SK-N-SH (cell line): ENCODE measurements around the gene ROBO1. TPM values are rescaled to one million over a fixed set of nuclear protein-coding genes. Genes with fewer than 3 reads are reported as not detected.

Experiments used
- CTCF ChIA-PET: fragments of 300-600, 350-600 bp; formaldehyde crosslinking; extraction: SDS; loops from one replicate; lab custom pipeline; 2021; lab: Yijun Ruan, JAX
- POLR2A ChIA-PET: fragments of 350-600 bp; sonication (Branson Sonifier 250); formaldehyde crosslinking; extraction: SDS; loops from one replicate; lab custom pipeline; 2020; ENCODE audit warnings: antibody characterized with exemption, inconsistent platforms; lab: Yijun Ruan, JAX
- DNase-seq: peaks from one replicate; pipeline ENCODE4 v3.0.0; 2012
- H2AFZ ChIP-seq: fragments of 200-600 bp; sonication (generic); 2 replicates; pipeline ENCODE4 v1.8.1; 2016; ENCODE audit warnings: antibody characterized with exemption, mild to moderate bottlenecking, low read depth
- H3F3A ChIP-seq: fragments of 200-600 bp; sonication (generic); replicated peaks from 2 replicates; pipeline ENCODE3; 2016; ENCODE audit warnings: antibody characterized with exemption, mild to moderate bottlenecking; ENCODE audit not compliant: insufficient read depth
- H3K27ac ChIP-seq, 2 experiments: fragments of 200-500 bp in 1 of 2; fragments of 200-600 bp in 1 of 2; sonication (Bioruptor generic) in 1 of 2; sonication (generic), shearing (Covaris generic) in 1 of 2; 2 replicates each; pipeline versions ENCODE4 v1.5.1 to v1.6.1; 2014 to 2016; ENCODE audit warnings: low read depth in 2 of 2, inconsistent platforms in 1 of 2, low read length in 1 of 2, mild to moderate bottlenecking in 1 of 2, mixed read lengths in 1 of 2
- H3K27me3 ChIP-seq: fragments of 200-600 bp; sonication (generic), shearing (Covaris generic); 2 replicates; pipeline ENCODE4 v1.6.1; 2016; ENCODE audit warnings: mixed run types; ENCODE audit not compliant: insufficient read depth
- H3K36me3 ChIP-seq, 2 experiments: fragments of 200-500 bp in 1 of 2; fragments of 200-600 bp in 1 of 2; sonication (Bioruptor generic) in 1 of 2; sonication (generic) in 1 of 2; replicated peaks in 1 of 2; 2 replicates each; pipeline versions ENCODE3 to v1.5.1; 2014 to 2016; ENCODE audit warnings: low read length in 1 of 2, mild to moderate bottlenecking in 1 of 2; ENCODE audit not compliant: insufficient read depth in 2 of 2, control insufficient read depth in 1 of 2
- H3K4me1 ChIP-seq, 2 experiments: fragments of 200-500 bp in 1 of 2; fragments of 200-600 bp in 1 of 2; sonication (Bioruptor generic) in 1 of 2; sonication (generic), shearing (Covaris generic) in 1 of 2; 2 replicates each; pipeline versions ENCODE4 v1.5.1 to v1.6.1; 2014 to 2016; ENCODE audit warnings: low read depth in 1 of 2, low read length in 1 of 2, mixed run types in 1 of 2; ENCODE audit not compliant: insufficient read depth in 2 of 2, control insufficient read depth in 1 of 2
- H3K4me2 ChIP-seq: fragments of 200-600 bp; sonication (generic), shearing (Covaris generic); 2 replicates; pipeline ENCODE4 v1.6.1; 2017; ENCODE audit warnings: mixed run types
- H3K4me3 ChIP-seq, 2 experiments: fragments of 200-500 bp in 1 of 2; fragments of 200-600 bp in 1 of 2; sonication (Bioruptor generic) in 1 of 2; sonication (generic), shearing (Covaris generic) in 1 of 2; 2 replicates each; pipeline versions ENCODE4 v1.5.1 to v1.8.1; 2014 to 2016; ENCODE audit warnings: low read depth in 2 of 2, inconsistent platforms in 1 of 2, low read length in 1 of 2, mild to moderate bottlenecking in 1 of 2, mixed read lengths in 1 of 2, moderate library complexity in 1 of 2
- H3K79me2 ChIP-seq: fragments of 200-600 bp; sonication (generic); 2 replicates; pipeline ENCODE4 v1.8.1; 2017; ENCODE audit warnings: mild to moderate bottlenecking; ENCODE audit not compliant: insufficient read depth
- H3K9ac ChIP-seq: fragments of 200-600 bp; sonication (generic); 2 replicates; pipeline ENCODE4 v1.6.1; 2017; ENCODE audit warnings: mixed run types
- H3K9me2 ChIP-seq: fragments of 200-600 bp; sonication (generic); 2 replicates; pipeline ENCODE4 v1.6.1; 2017; ENCODE audit warnings: mixed run types
- H3K9me3 ChIP-seq: fragments of 200-600 bp; sonication (generic); 2 replicates; pipeline ENCODE4 v1.6.1; 2017; ENCODE audit warnings: mixed run types, mild to moderate bottlenecking, moderate library complexity
- H4K20me1 ChIP-seq: fragments of 200-600 bp; sonication (generic); 2 replicates; pipeline ENCODE4 v1.6.1; 2017; ENCODE audit warnings: mild to moderate bottlenecking, mixed run types; ENCODE audit not compliant: insufficient read depth
- ELF1 ChIP-seq: IDR thresholded peaks from 2 replicates; pipeline ENCODE4 v1.4.0; 2012
- EP300 ChIP-seq, 2 experiments: IDR thresholded peaks; 2 replicates each; pipeline versions ENCODE4 v1.4.0 to v1.6.1; 2012; ENCODE audit warnings: borderline replicate concordance in 1 of 2, low read depth in 1 of 2, low read length in 1 of 2
- FOSL2 ChIP-seq: IDR thresholded peaks from 2 replicates; pipeline ENCODE4 v1.4.0; 2012; ENCODE audit warnings: low read depth, mild to moderate bottlenecking, moderate library complexity, borderline replicate concordance
- FOXM1 ChIP-seq: IDR thresholded peaks from 2 replicates; pipeline ENCODE4 v1.4.0; 2012; ENCODE audit warnings: low read depth, mild to moderate bottlenecking
- GATA2 ChIP-seq: sonication (generic); formaldehyde crosslinking; IDR thresholded peaks from 2 replicates; pipeline ENCODE4 v1.5.0; 2020; ENCODE audit warnings: mild to moderate bottlenecking, missing genetic modification reagents
- MEF2A ChIP-seq: IDR thresholded peaks from 2 replicates; pipeline ENCODE4 v1.4.0; 2012; ENCODE audit warnings: low read depth, borderline replicate concordance
- MXI1 ChIP-seq: IDR thresholded peaks from 2 replicates; pipeline ENCODE4 v1.6.1; 2012; ENCODE audit warnings: mild to moderate bottlenecking, low read depth, low read length, improper control_type of control experiment
- NFIC ChIP-seq: IDR thresholded peaks from 2 replicates; pipeline ENCODE4 v1.4.0; 2012; ENCODE audit warnings: borderline replicate concordance
- NRF1 ChIP-seq: IDR thresholded peaks from 2 replicates; pipeline ENCODE4 v1.6.1; 2012; ENCODE audit warnings: low read depth, mild to moderate bottlenecking, low read length
- RFX5 ChIP-seq: IDR thresholded peaks from 2 replicates; pipeline ENCODE4 v1.6.1; 2012; ENCODE audit warnings: mild to moderate bottlenecking, improper control_type of control experiment, low read length
- SIN3A ChIP-seq: IDR thresholded peaks from 2 replicates; pipeline ENCODE4 v1.6.1; 2012; ENCODE audit warnings: low read depth, mild to moderate bottlenecking, low read length, moderate library complexity, borderline replicate concordance
- USF1 ChIP-seq: IDR thresholded peaks from 2 replicates; pipeline ENCODE4 v1.4.0; 2012; ENCODE audit warnings: low read depth, borderline replicate concordance
- YY1 ChIP-seq: IDR thresholded peaks from 2 replicates; pipeline ENCODE4 v1.4.0; 2012; ENCODE audit warnings: low read depth, mild to moderate bottlenecking
- WGBS: methylation state at CpG from one replicate; pipeline ENCODE4 v1.1.6; 2017; ENCODE audit warnings: low lambda C conversion rate; 5-methylcytosine and 5-hydroxymethylcytosine counted together
- polyA plus RNA-seq, 3 experiments: library from polyadenylated mRNA; depleted of rRNA; stranded (reverse); fragments of >200 nt; gene quantifications; 2 replicates each; pipeline ENCODE4 v1.2.3, GENCODE V29; 2012
- TF ChIP-seq, protein P1 (sequence below): IDR thresholded peaks from 2 replicates; pipeline ENCODE4 v1.6.1; 2012; ENCODE audit warnings: mild to moderate bottlenecking, low read depth, low read length, moderate library complexity
- TF ChIP-seq, protein P2 (sequence below): fragments of 150-350 bp; IDR thresholded peaks from 2 replicates; pipeline ENCODE4 v1.6.1; 2016; ENCODE audit warnings: mild to moderate bottlenecking, low read depth, low read length
- TF ChIP-seq, protein P3 (sequence below): fragments of 150-350 bp; IDR thresholded peaks from 2 replicates; pipeline ENCODE4 v1.6.1; 2017; ENCODE audit warnings: antibody characterized with exemption, low read length, low read depth, borderline replicate concordance

Gene ROBO1
- polyA plus RNA-seq, 1 of the 3 experiments (the other 2 are of a cell fraction), result 22.7 TPM

DNA sequence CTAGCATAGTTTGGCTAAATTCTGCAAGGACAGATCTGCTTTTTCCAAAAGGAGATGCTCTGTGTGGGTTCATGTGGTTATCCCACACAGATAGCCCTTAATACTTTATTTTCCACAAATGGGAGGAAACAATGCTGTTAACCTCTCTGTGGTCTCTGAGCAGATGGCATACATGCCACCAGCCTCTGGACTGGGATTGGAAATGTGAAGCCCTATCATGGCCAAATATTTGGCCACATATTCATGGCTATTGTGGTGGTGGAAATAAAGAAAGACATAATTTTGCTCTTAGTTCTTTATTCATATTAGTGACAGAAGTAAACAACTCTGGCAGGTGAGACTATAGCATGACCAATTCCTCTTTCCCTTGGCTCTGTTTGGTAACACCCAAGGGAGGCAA, 726.2 kb downstream of the ROBO1 start:
- H3K4me2 ChIP-seq, result no peak overlapping the region
- H3K79me2 ChIP-seq, result no peaks in the 10 kb centered on the region
- no peak overlapping the region; the same call in 1 of the 2 replicates for H2AFZ ChIP-seq
- TF ChIP-seq RFX5, result no peak
- TF ChIP-seq, protein P1, sequence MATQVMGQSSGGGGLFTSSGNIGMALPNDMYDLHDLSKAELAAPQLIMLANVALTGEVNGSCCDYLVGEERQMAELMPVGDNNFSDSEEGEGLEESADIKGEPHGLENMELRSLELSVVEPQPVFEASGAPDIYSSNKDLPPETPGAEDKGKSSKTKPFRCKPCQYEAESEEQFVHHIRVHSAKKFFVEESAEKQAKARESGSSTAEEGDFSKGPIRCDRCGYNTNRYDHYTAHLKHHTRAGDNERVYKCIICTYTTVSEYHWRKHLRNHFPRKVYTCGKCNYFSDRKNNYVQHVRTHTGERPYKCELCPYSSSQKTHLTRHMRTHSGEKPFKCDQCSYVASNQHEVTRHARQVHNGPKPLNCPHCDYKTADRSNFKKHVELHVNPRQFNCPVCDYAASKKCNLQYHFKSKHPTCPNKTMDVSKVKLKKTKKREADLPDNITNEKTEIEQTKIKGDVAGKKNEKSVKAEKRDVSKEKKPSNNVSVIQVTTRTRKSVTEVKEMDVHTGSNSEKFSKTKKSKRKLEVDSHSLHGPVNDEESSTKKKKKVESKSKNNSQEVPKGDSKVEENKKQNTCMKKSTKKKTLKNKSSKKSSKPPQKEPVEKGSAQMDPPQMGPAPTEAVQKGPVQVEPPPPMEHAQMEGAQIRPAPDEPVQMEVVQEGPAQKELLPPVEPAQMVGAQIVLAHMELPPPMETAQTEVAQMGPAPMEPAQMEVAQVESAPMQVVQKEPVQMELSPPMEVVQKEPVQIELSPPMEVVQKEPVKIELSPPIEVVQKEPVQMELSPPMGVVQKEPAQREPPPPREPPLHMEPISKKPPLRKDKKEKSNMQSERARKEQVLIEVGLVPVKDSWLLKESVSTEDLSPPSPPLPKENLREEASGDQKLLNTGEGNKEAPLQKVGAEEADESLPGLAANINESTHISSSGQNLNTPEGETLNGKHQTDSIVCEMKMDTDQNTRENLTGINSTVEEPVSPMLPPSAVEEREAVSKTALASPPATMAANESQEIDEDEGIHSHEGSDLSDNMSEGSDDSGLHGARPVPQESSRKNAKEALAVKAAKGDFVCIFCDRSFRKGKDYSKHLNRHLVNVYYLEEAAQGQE, result no peak
- TF ChIP-seq, protein P2, sequence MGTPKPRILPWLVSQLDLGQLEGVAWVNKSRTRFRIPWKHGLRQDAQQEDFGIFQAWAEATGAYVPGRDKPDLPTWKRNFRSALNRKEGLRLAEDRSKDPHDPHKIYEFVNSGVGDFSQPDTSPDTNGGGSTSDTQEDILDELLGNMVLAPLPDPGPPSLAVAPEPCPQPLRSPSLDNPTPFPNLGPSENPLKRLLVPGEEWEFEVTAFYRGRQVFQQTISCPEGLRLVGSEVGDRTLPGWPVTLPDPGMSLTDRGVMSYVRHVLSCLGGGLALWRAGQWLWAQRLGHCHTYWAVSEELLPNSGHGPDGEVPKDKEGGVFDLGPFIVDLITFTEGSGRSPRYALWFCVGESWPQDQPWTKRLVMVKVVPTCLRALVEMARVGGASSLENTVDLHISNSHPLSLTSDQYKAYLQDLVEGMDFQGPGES, result no peak
- no peak for TF ChIP-seq MXI1
- TF ChIP-seq, all 33 proteins: peak for 0
- no peaks in the 10 kb centered on the region for H3K27me3 ChIP-seq
- H3K27ac ChIP-seq, result peak overlapping the region in 1 of 2 experiments; percentile 82; a peak in 1 of 4 replicates
- H3K9ac ChIP-seq, result no peak overlapping the region
- ChIA-PET CTCF (interaction anchor here (1.0 kb wide), 1 partner anchor 22 kb away, joined by 3 read pairs; no protein-coding TSS in a partner anchor), POLR2A (no interaction called here)
- H3K4me1 ChIP-seq, result 0 out of 4 replicates have a peak, but pooled peaks cover 0 to 4% of the 10 kb centered on the region in 2 experiments
- no peaks in the 10 kb centered on the region for H4K20me1 ChIP-seq
- peaks cover 19% of the 10 kb centered on the region for H3F3A ChIP-seq
- no peak for DNase-seq
- no peak overlapping the region for H3K4me3 ChIP-seq
- H3K9me2 ChIP-seq, result no peaks in the 10 kb centered on the region; the same call in 1 of the 2 replicates
- no peaks in the 10 kb centered on the region for H3K36me3 ChIP-seq
- H3K9me3 ChIP-seq, result no peaks in the 10 kb centered on the region

- H3K4me2 ChIP-seq, result 0 out of 2 replicates have a peak overlapping the region, but pooled peaks have one; percentile 6
- WGBS, result 23% methylated on average over 3 of the region's 3 CpGs
- H3K27me3 ChIP-seq, result no peaks in the 10 kb centered on the region
- H3K4me1 ChIP-seq, result 0 out of 4 replicates have a peak, but pooled peaks cover 0 to 4% of the 10 kb centered on the region in 2 experiments
- H2AFZ ChIP-seq, result peak overlapping the region; percentile 79; the same call in 1 of the 2 replicates
- H3F3A ChIP-seq, result peaks cover 19% of the 10 kb centered on the region
- ChIA-PET POLR2A (no interaction called here), CTCF (no interaction called here)
- no peaks in the 10 kb centered on the region for H3K9me3 ChIP-seq
- no peaks in the 10 kb centered on the region for H3K36me3 ChIP-seq
- H3K9me2 ChIP-seq, result no peaks in the 10 kb centered on the region; the same call in 1 of the 2 replicates
- no peaks in the 10 kb centered on the region for H4K20me1 ChIP-seq
- peak overlapping the region; percentile 27; the same call in 1 of the 2 replicates for H3K9ac ChIP-seq
- DNase-seq, result no peak
- H3K4me3 ChIP-seq, result no peak overlapping the region
- H3K79me2 ChIP-seq, result no peaks in the 10 kb centered on the region
- peak overlapping the region in 1 of 2 experiments; percentile 82; a peak in 2 of 4 replicates for H3K27ac ChIP-seq
- TF ChIP-seq MEF2A (peak; percentile 66; the same call in 1 of the 2 replicates), ELF1 (no peak), USF1 (no peak), EP300 (IDR thresholded peaks at IDR 0.05; ENCODE audit: borderline replicate concordance in 1 of 2, low read depth in 1 of 2, low read length in 1 of 2) (peak; percentile 10 to 82; a peak in 1 of 4 replicates), RFX5 (no peak), YY1 (no peak), MXI1 (no peak), FOSL2 (peak; percentile 90), GATA2 (CRISPR knock-in tag) (no peak), NFIC (peak; percentile 42; the same call in 1 of the 2 replicates), NRF1 (no peak), FOXM1 (no peak), SIN3A (no peak)
- TF ChIP-seq, protein P3, sequence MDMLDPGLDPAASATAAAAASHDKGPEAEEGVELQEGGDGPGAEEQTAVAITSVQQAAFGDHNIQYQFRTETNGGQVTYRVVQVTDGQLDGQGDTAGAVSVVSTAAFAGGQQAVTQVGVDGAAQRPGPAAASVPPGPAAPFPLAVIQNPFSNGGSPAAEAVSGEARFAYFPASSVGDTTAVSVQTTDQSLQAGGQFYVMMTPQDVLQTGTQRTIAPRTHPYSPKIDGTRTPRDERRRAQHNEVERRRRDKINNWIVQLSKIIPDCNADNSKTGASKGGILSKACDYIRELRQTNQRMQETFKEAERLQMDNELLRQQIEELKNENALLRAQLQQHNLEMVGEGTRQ, result no peak
- TF ChIP-seq, protein P1, result no peak
These were observed 727.1 kb downstream of the ROBO1 start for GRCh38 chr3:79040701-79041100.
